ENCODE data around the gene AMOTL2. TPM values are rescaled to one million over a fixed set of nuclear protein-coding genes. Genes with fewer than 3 reads are reported as not detected.

Gene AMOTL2
- total RNA-seq, 1 experiment from 2014 or later, result 59.6 TPM

GRCh38 chr3:134311693-134312071 lies 62.6 kb downstream of the AMOTL2 start:
- Histone ChIP-seq H3K4me1 (ENCODE audit: insufficient read depth, low read length, poor library complexity, severe bottlenecking) (peaks cover 17% of the 10 kb centered on the region), H3K9me3 (ENCODE audit: low read depth, low read length, poor library complexity, severe bottlenecking) (no peaks in the 10 kb centered on the region), H3K27me3 (replicated peaks; ENCODE audit: insufficient read depth, low read depth, low read length, poor library complexity) (no peaks in the 10 kb centered on the region), H3K27ac (ENCODE audit: low read depth, low read length, poor library complexity, severe bottlenecking) (no peak overlapping the region), H3K36me3 (ENCODE audit: insufficient read depth, low read length, poor library complexity, severe bottlenecking) (no peaks in the 10 kb centered on the region), H3K4me3 (ENCODE audit: low read depth, low read length, poor library complexity, severe bottlenecking) (no peak overlapping the region)
- no peak for DNase-seq (ENCODE audit: low spot score)
- ChIA-PET CTCF (no interaction called here), POLR2A (ENCODE audit: low non-redundant PET) (no interaction called here)
- BruUV-seq (replicated peaks), result no TSS peak
- intact Hi-C loops (cut with micrococcal nuclease; ENCODE audit: unreplicated experiment), result no loop called here
- TF ChIP-seq EZH2 (IDR thresholded peaks at IDR 0.05; ENCODE audit: borderline replicate concordance, low read depth, low read length, poor library complexity, severe bottlenecking), result no peak
- TF ChIP-seq CTCF (conservative IDR thresholded peaks at IDR 0.05; ENCODE audit: low read depth, low read length), result no peak

GRCh38 chr3:134311265-134311664 lies 63.0 kb downstream of the AMOTL2 start:
- BruUV-seq (replicated peaks), result no TSS peak
- TF ChIP-seq CTCF (conservative IDR thresholded peaks at IDR 0.05; ENCODE audit: low read depth, low read length) (no peak), EZH2 (IDR thresholded peaks at IDR 0.05; ENCODE audit: borderline replicate concordance, low read depth, low read length, poor library complexity, severe bottlenecking) (no peak)
- Histone ChIP-seq H3K27ac (ENCODE audit: low read depth, low read length, poor library complexity, severe bottlenecking) (no peak overlapping the region), H3K27me3 (replicated peaks; ENCODE audit: insufficient read depth, low read depth, low read length, poor library complexity) (no peaks in the 10 kb centered on the region), H3K36me3 (ENCODE audit: insufficient read depth, low read length, poor library complexity, severe bottlenecking) (no peaks in the 10 kb centered on the region), H3K9me3 (ENCODE audit: low read depth, low read length, poor library complexity, severe bottlenecking) (no peaks in the 10 kb centered on the region), H3K4me3 (ENCODE audit: low read depth, low read length, poor library complexity, severe bottlenecking) (no peak overlapping the region), H3K4me1 (ENCODE audit: insufficient read depth, low read length, poor library complexity, severe bottlenecking) (peaks cover 17% of the 10 kb centered on the region)
- ChIA-PET CTCF (no interaction called here), POLR2A (ENCODE audit: low non-redundant PET) (no interaction called here)
- intact Hi-C loops (cut with micrococcal nuclease; ENCODE audit: unreplicated experiment), result no loop called here
- no peak for DNase-seq (ENCODE audit: low spot score)

- no TSS peak for BruUV-seq (replicated peaks)
- Histone ChIP-seq H3K36me3 (ENCODE audit: insufficient read depth, low read length, poor library complexity, severe bottlenecking) (no peaks in the 10 kb centered on the region), H3K27me3 (replicated peaks; ENCODE audit: insufficient read depth, low read depth, low read length, poor library complexity) (no peaks in the 10 kb centered on the region), H3K27ac (ENCODE audit: low read depth, low read length, poor library complexity, severe bottlenecking) (no peak overlapping the region), H3K4me1 (ENCODE audit: insufficient read depth, low read length, poor library complexity, severe bottlenecking) (peaks cover 17% of the 10 kb centered on the region), H3K4me3 (ENCODE audit: low read depth, low read length, poor library complexity, severe bottlenecking) (no peak overlapping the region), H3K9me3 (ENCODE audit: low read depth, low read length, poor library complexity, severe bottlenecking) (no peaks in the 10 kb centered on the region)
- intact Hi-C loops (cut with micrococcal nuclease; ENCODE audit: unreplicated experiment), result loop anchor here (5.0 kb wide), 2 partner anchors 113 to 378 kb away; no protein-coding TSS in a partner anchor
- TF ChIP-seq CTCF (conservative IDR thresholded peaks at IDR 0.05; ENCODE audit: low read depth, low read length) (no peak), EZH2 (IDR thresholded peaks at IDR 0.05; ENCODE audit: borderline replicate concordance, low read depth, low read length, poor library complexity, severe bottlenecking) (no peak)
- ChIA-PET CTCF (interaction anchor here (1.5 to 1.8 kb wide), 2 partner anchors 54 to 139 kb away, joined by 5 to 6 read pairs; no protein-coding TSS in a partner anchor), POLR2A (ENCODE audit: low non-redundant PET) (no interaction called here)
- no peak for DNase-seq (ENCODE audit: low spot score)
Observed at GRCh38 chr3:134309987-134310700, 64.1 kb downstream of the AMOTL2 start.

Measured in A673 (cell line).